ENCODE measurements around the gene TEX101.
"Not testable (repeated sequence)": the region's sequence is repeated elsewhere in the genome, so short reads cannot be mapped to it uniquely, and the experiment has no call there.

TEX101 gene

GRCh38 chr19:43391552-43391935 lies 23.1 kb upstream of the TEX101 start:
- not testable (repeated sequence) for H3K36me3 ChIP-seq (ENCODE audit: control insufficient read depth, insufficient read depth, low read length); H3K27me3 ChIP-seq (ENCODE audit: control insufficient read depth, insufficient read depth, low read length); H3K9ac ChIP-seq (ENCODE audit: low read length); H3K4me3 ChIP-seq (ENCODE audit: low read length); H3K4me1 ChIP-seq (ENCODE audit: control insufficient read depth, insufficient read depth, low read length); H3K27ac ChIP-seq (ENCODE audit: low read depth, low read length)

DNA sequence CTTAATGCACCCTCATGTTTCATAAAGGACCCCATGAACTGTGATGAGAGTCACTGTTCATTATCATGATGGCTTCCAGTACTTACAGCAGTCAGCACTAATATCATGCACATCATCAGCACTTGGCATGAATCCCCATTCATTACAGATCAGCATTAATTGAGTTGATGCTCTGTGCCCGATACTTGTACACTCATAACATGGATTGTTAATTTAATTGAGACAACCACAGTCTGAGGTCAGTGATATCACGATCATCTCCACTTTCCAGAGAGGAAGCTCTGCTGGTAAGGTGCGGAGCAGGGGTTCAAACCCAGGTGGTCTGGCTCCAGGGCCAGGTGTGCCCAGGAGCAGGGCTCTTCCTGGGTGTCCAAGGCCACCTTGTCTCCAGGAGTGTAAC lies 21.2 kb upstream of the TEX101 start:
- H3K4me3 ChIP-seq (ENCODE audit: low read length); H3K36me3 ChIP-seq (ENCODE audit: control insufficient read depth, insufficient read depth, low read length); H3K4me1 ChIP-seq (ENCODE audit: control insufficient read depth, insufficient read depth, low read length); H3K27ac ChIP-seq (ENCODE audit: low read depth, low read length); H3K9ac ChIP-seq (ENCODE audit: low read length); H3K27me3 ChIP-seq (ENCODE audit: control insufficient read depth, insufficient read depth, low read length): not testable (repeated sequence)

DNA sequence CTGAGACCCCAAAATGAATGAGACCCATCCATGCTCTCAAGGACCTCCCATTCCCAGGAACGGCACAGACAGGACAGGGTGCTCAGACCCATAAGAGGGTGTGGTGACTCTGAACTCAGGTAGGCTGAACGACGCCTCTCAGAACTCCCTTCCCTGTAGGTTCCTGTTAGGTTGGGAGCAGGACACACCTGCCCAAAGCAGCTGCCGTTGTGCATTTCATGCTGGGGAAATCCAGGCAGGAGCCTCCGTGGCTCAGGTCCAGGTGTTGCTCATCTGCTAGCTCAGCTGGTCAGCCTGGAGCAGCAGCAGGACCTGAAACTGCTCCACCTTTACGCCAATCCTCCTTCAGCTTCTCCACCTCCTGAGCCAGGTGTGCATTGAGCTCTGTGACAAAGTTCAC lies 19.1 kb upstream of the TEX101 start:
- Histone ChIP-seq H3K27ac (ENCODE audit: low read depth, low read length) (no peak overlapping the region), H3K36me3 (ENCODE audit: control insufficient read depth, insufficient read depth, low read length) (no peaks in the 10 kb centered on the region), H3K9ac (ENCODE audit: low read length) (no peak overlapping the region), H3K27me3 (ENCODE audit: control insufficient read depth, insufficient read depth, low read length) (no peaks in the 10 kb centered on the region), H3K4me3 (ENCODE audit: low read length) (no peak overlapping the region), H3K4me1 (ENCODE audit: control insufficient read depth, insufficient read depth, low read length) (no peaks in the 10 kb centered on the region)

- no peak overlapping the region for H3K27ac ChIP-seq (ENCODE audit: low read depth, low read length)
- no peak overlapping the region for H3K9ac ChIP-seq (ENCODE audit: low read length)
- no peak overlapping the region for H3K4me3 ChIP-seq (ENCODE audit: low read length)
- no peaks in the 10 kb centered on the region for H3K27me3 ChIP-seq (ENCODE audit: control insufficient read depth, insufficient read depth, low read length)
- H3K4me1 ChIP-seq (ENCODE audit: control insufficient read depth, insufficient read depth, low read length): no peaks in the 10 kb centered on the region
- H3K36me3 ChIP-seq (ENCODE audit: control insufficient read depth, insufficient read depth, low read length): no peaks in the 10 kb centered on the region
Observed at GRCh38 chr19:43406297-43406696, 8.4 kb upstream of the TEX101 start.

- Histone ChIP-seq H3K27ac (ENCODE audit: low read depth, low read length) (no peak overlapping the region), H3K36me3 (ENCODE audit: control insufficient read depth, insufficient read depth, low read length) (no peaks in the 10 kb centered on the region), H3K9ac (ENCODE audit: low read length) (no peak overlapping the region), H3K4me1 (ENCODE audit: control insufficient read depth, insufficient read depth, low read length) (no peaks in the 10 kb centered on the region), H3K4me3 (ENCODE audit: low read length) (no peak overlapping the region), H3K27me3 (ENCODE audit: control insufficient read depth, insufficient read depth, low read length) (no peaks in the 10 kb centered on the region)
Observed at GRCh38 chr19:43407416-43408005, 7.2 kb upstream of the TEX101 start.

GRCh38 chr19:43408043-43408442 lies 6.6 kb upstream of the TEX101 start:
- Histone ChIP-seq H3K27me3 (ENCODE audit: control insufficient read depth, insufficient read depth, low read length) (no peaks in the 10 kb centered on the region), H3K4me3 (ENCODE audit: low read length) (no peak overlapping the region), H3K36me3 (ENCODE audit: control insufficient read depth, insufficient read depth, low read length) (no peaks in the 10 kb centered on the region), H3K9ac (ENCODE audit: low read length) (no peak overlapping the region), H3K27ac (ENCODE audit: low read depth, low read length) (no peak overlapping the region), H3K4me1 (ENCODE audit: control insufficient read depth, insufficient read depth, low read length) (no peaks in the 10 kb centered on the region)

DNA sequence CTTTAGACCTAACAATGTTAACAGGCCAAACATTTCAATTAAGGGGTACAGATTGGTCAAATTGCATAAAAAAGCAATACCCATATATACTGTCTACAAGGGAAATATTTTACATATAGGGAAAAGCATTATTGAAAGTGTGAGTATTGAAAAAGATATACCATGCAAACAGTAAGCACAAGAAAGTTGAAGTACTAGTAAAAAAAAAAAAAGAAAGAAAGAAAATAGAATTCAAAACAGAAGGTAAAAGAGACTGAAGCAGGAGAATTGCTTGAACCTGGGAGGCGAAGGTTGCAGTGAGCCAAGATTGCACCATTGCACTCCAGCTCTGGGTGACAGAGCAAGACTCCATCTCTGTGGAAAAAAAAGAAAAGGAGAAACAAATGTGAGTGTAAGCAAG lies 5.3 kb upstream of the TEX101 start:
- Histone ChIP-seq H3K4me1 (ENCODE audit: control insufficient read depth, insufficient read depth, low read length) (no peaks in the 10 kb centered on the region), H3K9ac (ENCODE audit: low read length) (no peak overlapping the region), H3K36me3 (ENCODE audit: control insufficient read depth, insufficient read depth, low read length) (no peaks in the 10 kb centered on the region), H3K4me3 (ENCODE audit: low read length) (no peak overlapping the region), H3K27me3 (ENCODE audit: control insufficient read depth, insufficient read depth, low read length) (no peaks in the 10 kb centered on the region), H3K27ac (ENCODE audit: low read depth, low read length) (no peak overlapping the region)

GRCh38 chr19:43412441-43412840 lies 2.2 kb upstream of the TEX101 start:
- Histone ChIP-seq H3K4me1 (ENCODE audit: control insufficient read depth, insufficient read depth, low read length) (no peaks in the 10 kb centered on the region), H3K9ac (ENCODE audit: low read length) (no peak overlapping the region), H3K4me3 (ENCODE audit: low read length) (no peak overlapping the region), H3K27me3 (ENCODE audit: control insufficient read depth, insufficient read depth, low read length) (no peaks in the 10 kb centered on the region), H3K27ac (ENCODE audit: low read depth, low read length) (no peak overlapping the region), H3K36me3 (ENCODE audit: control insufficient read depth, insufficient read depth, low read length) (no peaks in the 10 kb centered on the region)

- no peaks in the 10 kb centered on the region for H3K36me3 ChIP-seq (ENCODE audit: control insufficient read depth, insufficient read depth, low read length)
- no peak overlapping the region for H3K27ac ChIP-seq (ENCODE audit: low read depth, low read length)
- H3K27me3 ChIP-seq (ENCODE audit: control insufficient read depth, insufficient read depth, low read length): no peaks in the 10 kb centered on the region
- H3K4me3 ChIP-seq (ENCODE audit: low read length): no peak overlapping the region
- no peaks in the 10 kb centered on the region for H3K4me1 ChIP-seq (ENCODE audit: control insufficient read depth, insufficient read depth, low read length)
- no peak overlapping the region for H3K9ac ChIP-seq (ENCODE audit: low read length)
Observed at GRCh38 chr19:43416951-43417623, 2.4 kb downstream of the TEX101 start.

GRCh38 chr19:43420954-43421353 lies 6.3 kb downstream of the TEX101 start:
- Histone ChIP-seq H3K36me3 (ENCODE audit: control insufficient read depth, insufficient read depth, low read length) (no peaks in the 10 kb centered on the region), H3K27ac (ENCODE audit: low read depth, low read length) (no peak overlapping the region), H3K9ac (ENCODE audit: low read length) (no peak overlapping the region), H3K4me1 (ENCODE audit: control insufficient read depth, insufficient read depth, low read length) (no peaks in the 10 kb centered on the region), H3K4me3 (ENCODE audit: low read length) (no peak overlapping the region), H3K27me3 (ENCODE audit: control insufficient read depth, insufficient read depth, low read length) (no peaks in the 10 kb centered on the region)

- Histone ChIP-seq H3K4me3 (ENCODE audit: low read length) (no peak overlapping the region), H3K4me1 (ENCODE audit: control insufficient read depth, insufficient read depth, low read length) (no peaks in the 10 kb centered on the region), H3K27ac (ENCODE audit: low read depth, low read length) (no peak overlapping the region), H3K27me3 (ENCODE audit: control insufficient read depth, insufficient read depth, low read length) (no peaks in the 10 kb centered on the region), H3K36me3 (ENCODE audit: control insufficient read depth, insufficient read depth, low read length) (no peaks in the 10 kb centered on the region), H3K9ac (ENCODE audit: low read length) (no peak overlapping the region)
Observed at GRCh38 chr19:43422000-43422688, 7.5 kb downstream of the TEX101 start.

GRCh38 chr19:43422689-43423066 lies 8.0 kb downstream of the TEX101 start:
- Histone ChIP-seq H3K4me1 (ENCODE audit: control insufficient read depth, insufficient read depth, low read length) (no peaks in the 10 kb centered on the region), H3K9ac (ENCODE audit: low read length) (no peak overlapping the region), H3K27ac (ENCODE audit: low read depth, low read length) (no peak overlapping the region)

DNA sequence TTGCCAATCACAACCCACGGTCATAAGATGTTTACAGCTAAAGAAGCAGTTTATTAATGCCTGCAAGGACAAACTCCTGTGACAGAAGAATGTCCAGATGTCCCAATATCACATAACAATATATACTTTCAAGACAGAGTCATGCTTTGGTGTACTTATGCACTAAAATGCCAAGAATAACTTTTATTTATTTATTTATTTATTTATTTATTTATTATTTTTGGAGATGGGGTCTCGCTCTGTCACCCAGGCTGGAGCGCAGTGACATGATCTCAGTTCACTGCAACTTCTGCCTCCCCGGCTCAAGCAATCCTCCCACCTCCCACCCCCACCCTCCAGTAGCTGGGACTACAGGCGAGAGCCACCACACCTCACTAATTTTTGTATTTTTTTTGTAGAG lies 9.1 kb downstream of the TEX101 start:
- Histone ChIP-seq H3K9ac (ENCODE audit: low read length) (no peak overlapping the region), H3K4me3 (ENCODE audit: low read length) (no peak overlapping the region), H3K27ac (ENCODE audit: low read depth, low read length) (no peak overlapping the region), H3K27me3 (ENCODE audit: control insufficient read depth, insufficient read depth, low read length) (no peaks in the 10 kb centered on the region), H3K36me3 (ENCODE audit: control insufficient read depth, insufficient read depth, low read length) (no peaks in the 10 kb centered on the region), H3K4me1 (ENCODE audit: control insufficient read depth, insufficient read depth, low read length) (no peaks in the 10 kb centered on the region)

More at GRCh38 chr19:43422689-43423066, 8.0 kb downstream of the TEX101 start:
- no peak overlapping the region for H3K4me3 ChIP-seq (ENCODE audit: low read length)
- H3K27me3 ChIP-seq (ENCODE audit: control insufficient read depth, insufficient read depth, low read length): no peaks in the 10 kb centered on the region
- H3K36me3 ChIP-seq (ENCODE audit: control insufficient read depth, insufficient read depth, low read length): no peaks in the 10 kb centered on the region

Data from rectal smooth muscle tissue (tissue), 1 donor.